Prostate gland (tissue), 2 donors: ENCODE measurements around the gene RPL41. TPM values are rescaled to one million over a fixed set of nuclear protein-coding genes. Genes with fewer than 3 reads are reported as not detected.

ENCODE experiments used
- DNase-seq: peaks from one replicate; pipeline ENCODE4 v3.0.0-alpha.2; 2019; ENCODE audit warnings: low spot score
- H3K27ac ChIP-seq, 2 donors: fragments of 200-600 bp; sonication (generic); 2 replicates each; pipeline ENCODE4 v1.5.1; 2017 to 2019
- H3K27me3 ChIP-seq: fragments of 200-600 bp; sonication (generic); replicated peaks from 2 replicates; pipeline ENCODE4 v1.5.1; 2019; ENCODE audit not compliant: insufficient read depth
- H3K36me3 ChIP-seq, 2 donors: fragments of 200-600 bp; sonication (generic); 1 replicate in 1 of 2; 2 replicates in 1 of 2; pipeline versions ENCODE4 v1.5.1 to v1.8.1; 2017 to 2019
- H3K4me1 ChIP-seq: fragments of 200-600 bp; sonication (generic); replicated peaks from 2 replicates; pipeline ENCODE4 v1.5.1; 2019
- H3K4me3 ChIP-seq, 2 donors: fragments of 200-600 bp; sonication (generic); 2 replicates each; pipeline ENCODE4 v1.5.1; 2017 to 2019
- H3K9me3 ChIP-seq: fragments of 200-600 bp; sonication (generic); 2 replicates; pipeline ENCODE4 v1.5.1; 2017
- POLR2A ChIP-seq: fragments of 450-650 bp; IDR thresholded peaks from one replicate; pipeline ENCODE4 v1.6.1; 2016; ENCODE audit warnings: antibody characterized with exemption, mild to moderate bottlenecking
- POLR2AphosphoS5 ChIP-seq: sonication (generic); formaldehyde crosslinking; IDR thresholded peaks from one replicate; pipeline ENCODE4 v1.6.1; 2017; ENCODE audit warnings: antibody characterized with exemption
- WGBS: methylation state at CpG from one replicate; pipeline ENCODE4 v1.1.5; 2018; 5-methylcytosine and 5-hydroxymethylcytosine counted together
- intact Hi-C: fragments of 100-400 bp; cut with DNase I; formaldehyde crosslinking; loops from one replicate; pipeline ENCODE4 v1.14.2; 2022
- total RNA-seq, 2 donors: library from RNA; depleted of rRNA; stranded (reverse); fragments of >200 nt; gene quantifications; one replicate each; pipeline ENCODE4 v1.1.0, GENCODE V29; 2016
- TF ChIP-seq, protein P1 (sequence below), 4 experiments: fragments of 200-600 bp in 2 of 4; fragments of 450-650 bp in 2 of 4; sonication (generic) in 2 of 4; IDR thresholded peaks; 1 replicate in 3 of 4; 2 replicates in 1 of 4; pipeline ENCODE4 v1.5.1; 2016 to 2019; ENCODE audit warnings: antibody characterized with exemption in 4 of 4, mild to moderate bottlenecking in 2 of 4, moderate library complexity in 2 of 4

Gene RPL41
- total RNA-seq, 2 donors from 2014 or later: 2,549 to 4,385 TPM

DNA sequence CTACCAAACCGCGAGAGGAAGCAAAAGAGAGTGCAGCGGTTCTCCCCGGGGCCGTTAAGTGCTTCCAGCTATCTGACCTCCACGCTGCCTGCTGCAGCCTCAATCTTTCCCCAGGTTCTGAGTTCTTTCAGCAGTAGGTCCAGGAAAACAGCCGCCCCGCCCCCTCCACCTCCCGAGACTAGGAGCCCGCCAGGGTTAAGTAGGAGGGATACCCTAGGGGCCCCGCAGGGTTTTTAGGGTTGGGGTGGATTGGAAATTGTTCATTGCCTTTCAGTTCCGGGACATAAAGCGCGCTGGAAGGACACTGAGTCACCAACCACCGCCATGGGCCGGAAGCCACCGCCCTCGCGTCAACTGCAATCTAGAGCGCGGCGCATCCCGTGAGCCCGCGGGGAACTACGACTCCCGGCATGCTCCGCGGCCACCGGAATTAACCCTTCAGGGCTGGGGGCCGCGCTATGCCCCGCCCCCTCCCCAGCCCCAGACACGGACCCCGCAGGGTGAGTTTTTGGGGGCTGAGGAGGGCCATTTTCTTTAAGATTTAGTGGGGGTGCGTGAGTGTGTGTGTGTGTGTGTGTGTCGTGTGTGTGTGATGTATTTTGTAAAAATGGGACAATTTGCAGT is 35.8 kb downstream of the RPL41 start, which contains the start of gene MYL6B:
Gene MYL6B, plus strand, starts transcription at position 456 of the 624 bp plus-strand sequence. CDS start 1,332 bp downstream, outside the sequence.
- Histone ChIP-seq H3K4me1 (peaks cover 5% of the 10 kb centered on the region), H3K27me3 (no peaks in the 10 kb centered on the region), H3K9me3 (no peaks in the 10 kb centered on the region), H3K36me3 (no peaks in the 10 kb centered on the region), H3K27ac (peak within 1 kb of the TSS; percentile 96 to 97), H3K4me3 (peak within 1 kb of the TSS; percentile 54 to 62)
- peak; percentile 53 for TF ChIP-seq POLR2A
- TF ChIP-seq POLR2AphosphoS5: peak; percentile 98
- TF ChIP-seq, protein P1, sequence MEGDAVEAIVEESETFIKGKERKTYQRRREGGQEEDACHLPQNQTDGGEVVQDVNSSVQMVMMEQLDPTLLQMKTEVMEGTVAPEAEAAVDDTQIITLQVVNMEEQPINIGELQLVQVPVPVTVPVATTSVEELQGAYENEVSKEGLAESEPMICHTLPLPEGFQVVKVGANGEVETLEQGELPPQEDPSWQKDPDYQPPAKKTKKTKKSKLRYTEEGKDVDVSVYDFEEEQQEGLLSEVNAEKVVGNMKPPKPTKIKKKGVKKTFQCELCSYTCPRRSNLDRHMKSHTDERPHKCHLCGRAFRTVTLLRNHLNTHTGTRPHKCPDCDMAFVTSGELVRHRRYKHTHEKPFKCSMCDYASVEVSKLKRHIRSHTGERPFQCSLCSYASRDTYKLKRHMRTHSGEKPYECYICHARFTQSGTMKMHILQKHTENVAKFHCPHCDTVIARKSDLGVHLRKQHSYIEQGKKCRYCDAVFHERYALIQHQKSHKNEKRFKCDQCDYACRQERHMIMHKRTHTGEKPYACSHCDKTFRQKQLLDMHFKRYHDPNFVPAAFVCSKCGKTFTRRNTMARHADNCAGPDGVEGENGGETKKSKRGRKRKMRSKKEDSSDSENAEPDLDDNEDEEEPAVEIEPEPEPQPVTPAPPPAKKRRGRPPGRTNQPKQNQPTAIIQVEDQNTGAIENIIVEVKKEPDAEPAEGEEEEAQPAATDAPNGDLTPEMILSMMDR (IDR thresholded peaks at IDR 0.05): peak in 1 of 4 experiments; percentile 14
- peak; percentile 93 for DNase-seq
- WGBS: 0% methylated on average over 33 of the region's 37 CpGs
- intact Hi-C loops: no loop called here

DNA sequence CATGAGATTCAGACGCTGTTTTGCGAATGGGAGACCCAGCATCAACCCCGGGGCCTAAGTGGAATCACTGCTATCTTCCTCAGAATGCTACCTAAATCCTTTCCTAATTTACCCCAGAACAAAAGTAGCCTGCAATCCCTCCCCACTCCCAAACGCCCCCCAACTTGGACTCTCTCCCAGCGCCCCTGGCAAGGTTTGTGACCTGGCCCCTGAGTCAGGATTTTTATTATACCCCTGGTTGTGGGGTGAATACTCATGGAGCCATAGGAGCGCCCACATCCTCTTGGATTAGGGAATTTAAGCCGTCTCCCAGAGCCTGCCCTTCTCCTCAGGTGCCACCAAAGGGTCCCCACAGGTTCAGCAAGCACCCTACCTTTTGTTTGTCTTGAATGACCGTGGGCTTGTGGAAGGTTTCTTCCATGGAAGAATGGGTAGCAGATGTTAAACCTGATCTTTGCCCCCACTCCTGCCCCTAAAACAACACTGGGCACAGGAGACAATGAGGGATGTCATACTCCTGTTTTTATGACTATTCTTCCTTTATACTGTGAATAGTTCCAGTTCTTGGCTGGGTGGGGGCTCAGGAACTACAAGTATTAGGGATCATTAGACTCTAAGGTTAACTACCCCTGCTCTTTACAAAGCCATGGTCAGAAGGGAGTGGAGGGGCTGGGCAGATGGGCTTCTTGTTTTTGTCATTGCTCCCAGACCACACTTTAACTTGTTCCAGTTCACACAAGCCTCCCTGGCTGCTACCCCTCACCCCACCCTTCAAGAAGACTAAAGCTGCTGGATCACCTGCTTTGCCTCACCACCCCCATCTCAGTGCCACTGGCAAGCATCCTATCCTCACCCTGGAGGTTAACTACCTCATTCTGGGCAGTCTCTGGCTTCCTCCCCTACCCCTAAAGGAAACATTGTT is 36.6 kb downstream of the RPL41 start:
- intact Hi-C loops: no loop called here
- no peaks in the 10 kb centered on the region for H3K36me3 ChIP-seq
- peaks cover 5% of the 10 kb centered on the region for H3K4me1 ChIP-seq
- peak overlapping the region; percentile 96 to 97 for H3K27ac ChIP-seq
- DNase-seq: no peak
- WGBS: 7% methylated on average over 8 of the region's 8 CpGs
- H3K27me3 ChIP-seq: no peaks in the 10 kb centered on the region
- H3K4me3 ChIP-seq: peak overlapping the region; percentile 54 to 62
- TF ChIP-seq, protein P1 (IDR thresholded peaks at IDR 0.05): no peak
- TF ChIP-seq POLR2A (no peak), POLR2AphosphoS5 (no peak)
- no peaks in the 10 kb centered on the region for H3K9me3 ChIP-seq

DNA sequence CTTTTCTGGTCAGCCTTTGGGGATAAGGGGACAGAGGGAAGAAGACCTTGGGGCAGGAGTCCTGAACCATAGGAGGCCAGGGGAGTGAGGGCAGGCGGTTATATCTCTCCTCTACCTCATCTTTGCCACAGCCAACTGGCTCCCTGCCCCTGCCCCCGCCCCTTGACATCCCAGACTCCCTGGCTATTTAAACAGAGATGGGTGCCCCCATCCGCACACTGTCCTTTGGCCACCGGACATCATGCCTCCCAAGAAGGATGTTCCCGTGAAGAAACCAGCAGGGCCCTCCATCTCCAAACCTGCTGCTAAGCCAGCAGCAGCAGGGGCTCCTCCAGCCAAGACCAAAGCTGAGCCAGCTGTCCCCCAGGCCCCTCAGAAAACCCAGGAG is 37.2 kb downstream of the RPL41 start:
- TF ChIP-seq POLR2AphosphoS5 (no peak), POLR2A (no peak)
- TF ChIP-seq, protein P1 (IDR thresholded peaks at IDR 0.05): no peak
- H3K4me1 ChIP-seq: peaks cover 5% of the 10 kb centered on the region
- no peak overlapping the region for H3K4me3 ChIP-seq
- H3K36me3 ChIP-seq: no peaks in the 10 kb centered on the region
- no peaks in the 10 kb centered on the region for H3K9me3 ChIP-seq
- 58% methylated on average over 5 of the region's 5 CpGs for WGBS
- intact Hi-C loops: no loop called here
- no peak for DNase-seq
- no peaks in the 10 kb centered on the region for H3K27me3 ChIP-seq
- no peak overlapping the region for H3K27ac ChIP-seq

DNA sequence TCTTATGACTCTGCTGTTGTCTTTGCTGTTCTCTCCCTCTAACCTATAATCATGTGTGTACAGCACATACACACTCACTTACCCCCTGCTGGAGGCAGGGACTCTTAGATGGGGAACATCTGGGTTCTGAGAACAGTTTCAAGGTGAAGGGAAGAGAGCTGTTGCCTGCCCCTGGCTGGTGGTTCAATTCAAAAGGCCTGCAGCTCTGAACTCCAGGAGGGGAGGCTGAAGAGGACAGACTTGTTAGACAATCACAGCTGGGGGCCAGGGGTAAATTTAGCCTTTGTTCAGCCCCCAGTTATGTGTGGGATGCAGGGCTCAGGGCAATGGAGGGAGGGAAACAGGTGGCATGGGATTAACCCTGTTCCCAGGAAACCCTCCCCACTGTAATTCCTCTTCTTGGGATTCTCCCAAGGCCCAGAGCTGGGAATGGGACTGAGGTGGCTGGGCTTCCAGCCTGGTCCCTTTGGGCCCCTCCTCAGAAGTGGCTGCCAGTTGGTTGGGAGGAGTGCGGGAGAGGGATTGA is 37.9 kb downstream of the RPL41 start:
- no peak for DNase-seq
- no peak for TF ChIP-seq POLR2A
- TF ChIP-seq, protein P1 (IDR thresholded peaks at IDR 0.05): no peak
- no peak for TF ChIP-seq POLR2AphosphoS5
- Histone ChIP-seq H3K9me3 (no peaks in the 10 kb centered on the region), H3K27me3 (no peaks in the 10 kb centered on the region), H3K4me1 (peaks cover 5% of the 10 kb centered on the region), H3K36me3 (no peaks in the 10 kb centered on the region), H3K4me3 (no peak overlapping the region), H3K27ac (no peak overlapping the region)
- WGBS: 100% methylated on average over 1 of the region's 1 CpG
- intact Hi-C loops: no loop called here
